HEK293 (cell line): Measurements from ENCODE around the gene NHP2.

Experiments used
- CTCF ChIA-PET: fragments of 350-600 bp; formaldehyde crosslinking; extraction: SDS; loops from one replicate; lab custom pipeline; 2021; ENCODE audit warnings: antibody characterized with exemption; lab: Yijun Ruan, JAX
- POLR2A ChIA-PET: fragments of 300-600 bp; formaldehyde crosslinking; extraction: SDS; loops from one replicate; lab custom pipeline; 2020; ENCODE audit warnings: antibody characterized with exemption, inconsistent platforms; lab: Yijun Ruan, JAX
- H3K27ac ChIP-seq: fragments of 200-500 bp; sonication (Bioruptor generic); 2 replicates; pipeline ENCODE4 v1.5.1; 2014; ENCODE audit warnings: low read depth, low read length, control low read depth, inconsistent platforms; ENCODE audit errors: extremely low read depth
- H3K36me3 ChIP-seq, 2 experiments: fragments of 200-500 bp in 1 of 2; sonication (Bioruptor generic) in 1 of 2; 1 replicate in 1 of 2; 2 replicates in 1 of 2; pipeline ENCODE4 v1.5.1; 2014 to 2017; ENCODE audit warnings: inconsistent platforms in 2 of 2, low read length in 2 of 2; ENCODE audit not compliant: control insufficient read depth in 2 of 2, insufficient read depth in 1 of 2
- H3K4me1 ChIP-seq: fragments of 200-500 bp; sonication (Bioruptor generic); 2 replicates; pipeline ENCODE4 v1.5.1; 2014; ENCODE audit warnings: mild to moderate bottlenecking, low read length, inconsistent platforms; ENCODE audit not compliant: control insufficient read depth, insufficient read depth
- H3K4me3 ChIP-seq: 2 replicates; pipeline ENCODE4 v1.5.1; 2011; ENCODE audit warnings: low read depth, mild to moderate bottlenecking, control low read depth, low read length, moderate library complexity
- H3K9me3 ChIP-seq: fragments of 200-500 bp; sonication (Bioruptor generic); 2 replicates; pipeline ENCODE4 v1.5.1; 2014; ENCODE audit warnings: low read depth, low read length, inconsistent platforms; ENCODE audit not compliant: control insufficient read depth, insufficient read depth
- HIC1 ChIP-seq: fragments of 450-650 bp; formaldehyde crosslinking; IDR thresholded peaks from 2 replicates; pipeline ENCODE4 v1.5.1; 2016; ENCODE audit warnings: missing biosample characterization, missing genetic modification characterization
- ZBTB44 ChIP-seq: fragments of 450-650 bp; IDR thresholded peaks from 2 replicates; pipeline ENCODE4 v1.5.1; 2018; ENCODE audit warnings: missing biosample characterization, mild to moderate bottlenecking, missing genetic modification characterization
- ZFP41 ChIP-seq: fragments of 450-650 bp; formaldehyde crosslinking; IDR thresholded peaks from 2 replicates; pipeline ENCODE4 v1.5.1; 2016; ENCODE audit warnings: missing biosample characterization, missing genetic modification characterization, borderline replicate concordance
- ZNF140 ChIP-seq: fragments of 450-650 bp; formaldehyde crosslinking; IDR thresholded peaks from 2 replicates; pipeline ENCODE4 v1.5.1; 2016; ENCODE audit warnings: missing biosample characterization, missing genetic modification characterization
- ZNF148 ChIP-seq: fragments of 450-650 bp; formaldehyde crosslinking; IDR thresholded peaks from 2 replicates; pipeline ENCODE4 v1.5.0; 2017; ENCODE audit warnings: missing biosample characterization, missing genetic modification characterization, borderline replicate concordance
- ZNF214 ChIP-seq: fragments of 450-650 bp; formaldehyde crosslinking; IDR thresholded peaks from 2 replicates; pipeline ENCODE4 v1.5.1; 2017; ENCODE audit warnings: missing biosample characterization, mild to moderate bottlenecking, missing genetic modification characterization, borderline replicate concordance
- ZNF350 ChIP-seq: fragments of 450-650 bp; formaldehyde crosslinking; IDR thresholded peaks from 2 replicates; pipeline ENCODE4 v1.5.0; 2017; ENCODE audit warnings: missing biosample characterization, mild to moderate bottlenecking, missing genetic modification characterization
- ZNF571 ChIP-seq: fragments of 450-650 bp; formaldehyde crosslinking; IDR thresholded peaks from 2 replicates; pipeline ENCODE4 v1.5.0; 2017; ENCODE audit warnings: missing biosample characterization, missing genetic modification characterization
- ZNF692 ChIP-seq: fragments of 450-650 bp; formaldehyde crosslinking; IDR thresholded peaks from 2 replicates; pipeline ENCODE4 v1.5.1; 2016; ENCODE audit warnings: missing biosample characterization, missing genetic modification characterization
- ZNF76 ChIP-seq: fragments of 450-650 bp; formaldehyde crosslinking; IDR thresholded peaks from 2 replicates; pipeline ENCODE4; 2016; ENCODE audit warnings: low read depth, missing biosample characterization, missing genetic modification characterization, borderline replicate concordance
- TF ChIP-seq, protein P1 (sequence below): fragments of 450-650 bp; formaldehyde crosslinking; IDR thresholded peaks from 2 replicates; pipeline ENCODE4 v1.5.1; 2016; ENCODE audit warnings: missing biosample characterization, missing genetic modification characterization

Gene NHP2

DNA sequence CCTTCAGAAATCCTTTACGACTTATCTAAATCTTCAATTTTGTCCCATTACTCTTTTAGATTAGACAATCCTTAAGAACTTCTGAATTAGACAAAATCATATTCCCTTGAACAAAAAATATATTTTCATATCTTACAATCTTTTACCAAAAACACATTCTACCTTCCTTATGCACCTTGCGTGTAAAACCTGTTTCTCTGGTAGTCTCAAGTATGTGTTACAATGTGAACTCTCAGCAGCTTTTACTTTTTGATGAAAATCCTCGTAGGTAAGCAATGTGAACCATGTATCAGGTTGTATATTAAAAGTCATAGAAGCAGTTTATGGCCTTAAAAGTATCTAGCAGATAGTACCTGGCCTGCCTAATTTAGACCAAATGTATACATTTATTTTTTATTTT lies 20.8 kb upstream of the NHP2 start:
- ChIA-PET CTCF (interaction anchor here (0.9 to 1.4 kb wide), 2 partner anchors 99 to 100 kb away, joined by 4 to 5 read pairs; no protein-coding TSS in a partner anchor), POLR2A (no interaction called here)

More for the DNA sequence above, 20.8 kb upstream of the NHP2 start:
- no peaks in the 10 kb centered on the region for H3K4me1 ChIP-seq
- H3K27ac ChIP-seq = no peak overlapping the region
- H3K9me3 ChIP-seq = no peaks in the 10 kb centered on the region
- H3K36me3 ChIP-seq = no peaks in the 10 kb centered on the region
- H3K4me3 ChIP-seq = no peak overlapping the region
- TF ChIP-seq ZNF140 (tag by site-specific recombination) (no peak), ZNF214 (tag by site-specific recombination) (no peak), ZNF692 (tag by site-specific recombination) (no peak), ZNF350 (no peak), ZNF148 (tag by site-specific recombination) (no peak), ZFP41 (tag by site-specific recombination) (no peak), ZNF571 (tag by site-specific recombination) (no peak), ZNF76 (tag by site-specific recombination) (no peak), HIC1 (tag by site-specific recombination) (no peak), ZBTB44 (tag by site-specific recombination) (no peak)
- TF ChIP-seq, protein P1, sequence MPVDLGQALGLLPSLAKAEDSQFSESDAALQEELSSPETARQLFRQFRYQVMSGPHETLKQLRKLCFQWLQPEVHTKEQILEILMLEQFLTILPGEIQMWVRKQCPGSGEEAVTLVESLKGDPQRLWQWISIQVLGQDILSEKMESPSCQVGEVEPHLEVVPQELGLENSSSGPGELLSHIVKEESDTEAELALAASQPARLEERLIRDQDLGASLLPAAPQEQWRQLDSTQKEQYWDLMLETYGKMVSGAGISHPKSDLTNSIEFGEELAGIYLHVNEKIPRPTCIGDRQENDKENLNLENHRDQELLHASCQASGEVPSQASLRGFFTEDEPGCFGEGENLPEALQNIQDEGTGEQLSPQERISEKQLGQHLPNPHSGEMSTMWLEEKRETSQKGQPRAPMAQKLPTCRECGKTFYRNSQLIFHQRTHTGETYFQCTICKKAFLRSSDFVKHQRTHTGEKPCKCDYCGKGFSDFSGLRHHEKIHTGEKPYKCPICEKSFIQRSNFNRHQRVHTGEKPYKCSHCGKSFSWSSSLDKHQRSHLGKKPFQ (tag by site-specific recombination) = no peak
- TF ChIP-seq, all 188 proteins: peak for 0
